Measurements from ENCODE around the gene COQ9. TPM values are rescaled to one million over a fixed set of nuclear protein-coding genes. Genes with fewer than 3 reads are reported as not detected.

The COQ9 gene
- total RNA-seq, 2 donors from 2014 or later, result 34.5 to 38.2 TPM

- no peaks in the 10 kb centered on the region for H3K27me3 ChIP-seq (ENCODE audit: control insufficient read depth, insufficient read depth, low read length, poor library complexity, severe bottlenecking)
- peaks cover 16% of the 10 kb centered on the region for H3K36me3 ChIP-seq (ENCODE audit: control insufficient read depth, insufficient read depth, low read length)
- H3K9me3 ChIP-seq (ENCODE audit: control insufficient read depth, low read length), result no peaks in the 10 kb centered on the region
- H3K27me3 Mint-ChIP-seq (ENCODE audit: insufficient read depth), result peaks cover 10% of the 10 kb centered on the region
- H3K9me3 Mint-ChIP-seq, result no peaks in the 10 kb centered on the region
- peaks cover 30% of the 10 kb centered on the region for H3K4me1 Mint-ChIP-seq
- TF ChIP-seq, protein P1, sequence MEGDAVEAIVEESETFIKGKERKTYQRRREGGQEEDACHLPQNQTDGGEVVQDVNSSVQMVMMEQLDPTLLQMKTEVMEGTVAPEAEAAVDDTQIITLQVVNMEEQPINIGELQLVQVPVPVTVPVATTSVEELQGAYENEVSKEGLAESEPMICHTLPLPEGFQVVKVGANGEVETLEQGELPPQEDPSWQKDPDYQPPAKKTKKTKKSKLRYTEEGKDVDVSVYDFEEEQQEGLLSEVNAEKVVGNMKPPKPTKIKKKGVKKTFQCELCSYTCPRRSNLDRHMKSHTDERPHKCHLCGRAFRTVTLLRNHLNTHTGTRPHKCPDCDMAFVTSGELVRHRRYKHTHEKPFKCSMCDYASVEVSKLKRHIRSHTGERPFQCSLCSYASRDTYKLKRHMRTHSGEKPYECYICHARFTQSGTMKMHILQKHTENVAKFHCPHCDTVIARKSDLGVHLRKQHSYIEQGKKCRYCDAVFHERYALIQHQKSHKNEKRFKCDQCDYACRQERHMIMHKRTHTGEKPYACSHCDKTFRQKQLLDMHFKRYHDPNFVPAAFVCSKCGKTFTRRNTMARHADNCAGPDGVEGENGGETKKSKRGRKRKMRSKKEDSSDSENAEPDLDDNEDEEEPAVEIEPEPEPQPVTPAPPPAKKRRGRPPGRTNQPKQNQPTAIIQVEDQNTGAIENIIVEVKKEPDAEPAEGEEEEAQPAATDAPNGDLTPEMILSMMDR (conservative IDR thresholded peaks at IDR 0.05), result no peak
- peaks cover 7% of the 10 kb centered on the region for H3K36me3 Mint-ChIP-seq (ENCODE audit: low read depth)
- H3K27ac ChIP-seq (ENCODE audit: low read depth, low read length), result no peak overlapping the region
- 91% methylated on average over 6 of the region's 6 CpGs; no CpG with 5 or more reads in 1 of the 2 experiments for WGBS, 2 experiments (ENCODE audit: insufficient coverage in 1 of 2, insufficient read length in 1 of 2)
- peak; percentile 74 for DNase-seq
- no peak overlapping the region for H3K4me3 Mint-ChIP-seq
- H3K27ac Mint-ChIP-seq, result no peak overlapping the region
- H3K4me1 ChIP-seq (ENCODE audit: control insufficient read depth, insufficient read depth, low read length), result peaks cover 14% of the 10 kb centered on the region
- H3K4me3 ChIP-seq (ENCODE audit: low read length), result no peak overlapping the region
- H3K9ac ChIP-seq (ENCODE audit: extremely low read depth, low read length, poor library complexity, severe bottlenecking), result no peak overlapping the region
These were observed 29.5 kb downstream of the COQ9 start for GRCh38 chr16:57476546-57477410.

- H3K27me3 ChIP-seq (ENCODE audit: control insufficient read depth, insufficient read depth, low read length, poor library complexity, severe bottlenecking), result no peaks in the 10 kb centered on the region
- Mint-ChIP-seq H3K36me3 (ENCODE audit: low read depth) (peaks cover 4% of the 10 kb centered on the region), H3K4me1 (peaks cover 21% of the 10 kb centered on the region), H3K27me3 (ENCODE audit: insufficient read depth) (peaks cover 10% of the 10 kb centered on the region), H3K4me3 (no peak overlapping the region), H3K27ac (no peak overlapping the region), H3K9me3 (no peaks in the 10 kb centered on the region)
- H3K36me3 ChIP-seq (ENCODE audit: control insufficient read depth, insufficient read depth, low read length), result peaks cover 14% of the 10 kb centered on the region
- H3K9ac ChIP-seq (ENCODE audit: extremely low read depth, low read length, poor library complexity, severe bottlenecking), result no peak overlapping the region
- no peak overlapping the region for H3K27ac ChIP-seq (ENCODE audit: low read depth, low read length)
- TF ChIP-seq, protein P1 (conservative IDR thresholded peaks at IDR 0.05), result no peak
- 30 to 38% methylated on average over 5 to 9 of the region's 9 CpGs for WGBS, 2 experiments (ENCODE audit: insufficient coverage in 1 of 2, insufficient read length in 1 of 2)
- H3K9me3 ChIP-seq (ENCODE audit: control insufficient read depth, low read length), result no peaks in the 10 kb centered on the region
- peaks cover 6% of the 10 kb centered on the region for H3K4me1 ChIP-seq (ENCODE audit: control insufficient read depth, insufficient read depth, low read length)
- peak; percentile 62 for DNase-seq
- no peak overlapping the region for H3K4me3 ChIP-seq (ENCODE audit: low read length)
These were observed 30.4 kb downstream of the COQ9 start for GRCh38 chr16:57477531-57478202.

GRCh38 chr16:57478396-57479204 is 31.3 kb downstream of the COQ9 start:
- Mint-ChIP-seq H3K27me3 (ENCODE audit: insufficient read depth) (peaks cover 10% of the 10 kb centered on the region), H3K9me3 (no peaks in the 10 kb centered on the region), H3K4me3 (no peak overlapping the region), H3K27ac (no peak overlapping the region), H3K4me1 (peaks cover 19% of the 10 kb centered on the region), H3K36me3 (ENCODE audit: low read depth) (peaks cover 3% of the 10 kb centered on the region)
- Histone ChIP-seq H3K36me3 (ENCODE audit: control insufficient read depth, insufficient read depth, low read length) (peaks cover 8% of the 10 kb centered on the region), H3K27me3 (ENCODE audit: control insufficient read depth, insufficient read depth, low read length, poor library complexity, severe bottlenecking) (no peaks in the 10 kb centered on the region), H3K27ac (ENCODE audit: low read depth, low read length) (no peak overlapping the region), H3K4me1 (ENCODE audit: control insufficient read depth, insufficient read depth, low read length) (peaks cover 6% of the 10 kb centered on the region), H3K9ac (ENCODE audit: extremely low read depth, low read length, poor library complexity, severe bottlenecking) (no peak overlapping the region), H3K4me3 (ENCODE audit: low read length) (no peak overlapping the region), H3K9me3 (ENCODE audit: control insufficient read depth, low read length) (no peaks in the 10 kb centered on the region)
- TF ChIP-seq, protein P1 (conservative IDR thresholded peaks at IDR 0.05), result no peak
- 46 to 68% methylated on average over 9 to 15 of the region's 15 CpGs for WGBS, 2 experiments (ENCODE audit: insufficient coverage in 1 of 2, insufficient read length in 1 of 2)
- peak; percentile 53 for DNase-seq
